Stimulated activated CD8-positive, alpha-beta memory T cell treated with anti-CD3 and anti-CD28 coated beads, Interleukin-15, amount 100 ng/mL, for 1 hour (primary cell): Measurements from ENCODE around the gene RBFOX2.
"Not testable (repeated sequence)": the region's sequence is repeated elsewhere in the genome, so short reads cannot be mapped to it uniquely, and the experiment has no call there.

Experiments used
- DNase-seq: peaks from one replicate; pipeline ENCODE4 v3.0.0-alpha.2; 2020; ENCODE audit warnings: low read depth

Gene RBFOX2

GRCh38 chr22:35824256-35824655, 204.4 kb downstream of the RBFOX2 start:
- no peak for DNase-seq

GRCh38 chr22:35821654-35822053, 207.0 kb downstream of the RBFOX2 start:
- DNase-seq, result no peak

GRCh38 chr22:35819421-35819820, 209.2 kb downstream of the RBFOX2 start:
- no peak for DNase-seq

GRCh38 chr22:35818897-35819296, 209.7 kb downstream of the RBFOX2 start:
- DNase-seq, result no peak

GRCh38 chr22:35812600-35812999, 216.0 kb downstream of the RBFOX2 start:
- DNase-seq, result no peak

GRCh38 chr22:35811670-35812069, 217.0 kb downstream of the RBFOX2 start:
- DNase-seq, result no peak

- DNase-seq, result no peak
Observed at GRCh38 chr22:35809816-35810215, 218.8 kb downstream of the RBFOX2 start.

GRCh38 chr22:35808377-35808776, 220.2 kb downstream of the RBFOX2 start:
- DNase-seq, result no peak

- DNase-seq, result not testable (repeated sequence)
Observed at GRCh38 chr22:35806668-35807067, 222.0 kb downstream of the RBFOX2 start.

- DNase-seq, result no peak
Observed at GRCh38 chr22:35805466-35805865, 223.2 kb downstream of the RBFOX2 start.

GRCh38 chr22:35804421-35804820, 224.2 kb downstream of the RBFOX2 start:
- DNase-seq, result no peak

GRCh38 chr22:35802885-35803284, 225.7 kb downstream of the RBFOX2 start:
- DNase-seq, result no peak

GRCh38 chr22:35801301-35801700, 227.3 kb downstream of the RBFOX2 start:
- DNase-seq, result not testable (repeated sequence)

GRCh38 chr22:35799150-35799549, 229.5 kb downstream of the RBFOX2 start:
- DNase-seq, result no peak

GRCh38 chr22:35797411-35797810, 231.2 kb downstream of the RBFOX2 start:
- DNase-seq, result no peak

GRCh38 chr22:35795476-35795875, 233.1 kb downstream of the RBFOX2 start:
- DNase-seq, result no peak

- no peak for DNase-seq
Observed at GRCh38 chr22:35792506-35792905, 236.1 kb downstream of the RBFOX2 start.

- not testable (repeated sequence) for DNase-seq
Observed at GRCh38 chr22:35791788-35792187, 236.8 kb downstream of the RBFOX2 start.

GRCh38 chr22:35785181-35785923, 243.3 kb downstream of the RBFOX2 start:
- no peak for DNase-seq

GRCh38 chr22:35784633-35785032, 244.0 kb downstream of the RBFOX2 start:
- DNase-seq, result no peak

GRCh38 chr22:35783943-35784614, 244.5 kb downstream of the RBFOX2 start:
- no peak for DNase-seq

GRCh38 chr22:35782504-35782903, 246.1 kb downstream of the RBFOX2 start:
- no peak for DNase-seq

- DNase-seq, result no peak
Observed at GRCh38 chr22:35781898-35782297, 246.7 kb downstream of the RBFOX2 start.
